GM10266 (cell line): ENCODE measurements around the gene KRTAP5-10.
"Not testable (repeated sequence)": the region's sequence is repeated elsewhere in the genome, so short reads cannot be mapped to it uniquely, and the experiment has no call there.

ENCODE experiments used
- DNase-seq: peaks from one replicate; pipeline ENCODE4 v3.0.0; 2012; ENCODE audit errors: extremely low spot score
- CTCF ChIP-seq: IDR thresholded peaks from 2 replicates; pipeline ENCODE4 v1.5.1; 2012; ENCODE audit warnings: mild to moderate bottlenecking, low read depth; ENCODE audit not compliant: control insufficient read depth, insufficient read depth; ENCODE audit errors: missing control alignments

The KRTAP5-10 gene

GRCh38 chr11:71580057-71581003 is 15.0 kb downstream of the KRTAP5-10 start:
- peak; percentile 77 for TF ChIP-seq CTCF
- peak; percentile 68 for DNase-seq

GRCh38 chr11:71581826-71582225 is 16.5 kb downstream of the KRTAP5-10 start:
- TF ChIP-seq CTCF = no peak
- DNase-seq = no peak

- no peak for DNase-seq
- no peak for TF ChIP-seq CTCF
These were observed 17.0 kb downstream of the KRTAP5-10 start, which contains the start of gene KRTAP5-11 for GRCh38 chr11:71582309-71582895. Gene KRTAP5-11 (minus strand): TSS chr11:71582875. CDS start chr11:71582837, 38 bp downstream.

GRCh38 chr11:71582969-71583368 is 17.6 kb downstream of the KRTAP5-10 start:
- DNase-seq = not testable (repeated sequence)

- DNase-seq = not testable (repeated sequence)
These were observed 20.3 kb downstream of the KRTAP5-10 start for GRCh38 chr11:71585673-71586072.

GRCh38 chr11:71588314-71588713 is 23.0 kb downstream of the KRTAP5-10 start:
- not testable (repeated sequence) for DNase-seq

- not testable (repeated sequence) for DNase-seq
- TF ChIP-seq CTCF = peak; percentile 49
These were observed 23.6 kb downstream of the KRTAP5-10 start for GRCh38 chr11:71588822-71589545.

- DNase-seq = not testable (repeated sequence)
These were observed 24.2 kb downstream of the KRTAP5-10 start for GRCh38 chr11:71589546-71589920.

- not testable (repeated sequence) for DNase-seq
These were observed 37.9 kb downstream of the KRTAP5-10 start for GRCh38 chr11:71603221-71603620.

GRCh38 chr11:71604798-71605488 is 39.6 kb downstream of the KRTAP5-10 start:
- DNase-seq = not testable (repeated sequence)

GRCh38 chr11:71606853-71607519 is 41.6 kb downstream of the KRTAP5-10 start:
- DNase-seq = not testable (repeated sequence)

- not testable (repeated sequence) for DNase-seq
These were observed 42.3 kb downstream of the KRTAP5-10 start for GRCh38 chr11:71607520-71608216.

GRCh38 chr11:71608272-71608671 is 42.9 kb downstream of the KRTAP5-10 start:
- DNase-seq = not testable (repeated sequence)
